ENCODE measurements around the gene TPRN. TPM values are rescaled to one million over a fixed set of nuclear protein-coding genes. Genes with fewer than 3 reads are reported as not detected.

Gene TPRN
- total and polyA plus RNA-seq, 9 donors: 4.6 to 14.6 (median 10.2) TPM

GRCh38 chr9:137205126-137206069 is 4.9 kb upstream of the TPRN start, which contains the start of the genes NDOR1 and TMEM203:
NDOR1 (plus strand) TSS chr9:137205700; CDS start chr9:137205778, 78 bp downstream.
TMEM203 (minus strand) TSS chr9:137205648; CDS start chr9:137205414, 234 bp downstream.
- Histone ChIP-seq H3K9me3 (replicated peaks; ENCODE audit: control insufficient read depth, low read depth, low read length) (no peaks in the 10 kb centered on the region), H3K27me3 (ENCODE audit: control insufficient read depth, insufficient read depth, low read length) (no peaks in the 10 kb centered on the region), H3K4me3 (ENCODE audit: low read length) (peak within 1 kb of the TSS; percentile 94), H3K36me3 (ENCODE audit: control insufficient read depth, insufficient read depth, low read length) (peaks cover 14% of the 10 kb centered on the region), H3K27ac (ENCODE audit: low read length) (peak within 1 kb of the TSS; percentile 29), H3K4me1 (ENCODE audit: control insufficient read depth, insufficient read depth, low read length) (peaks cover 40% of the 10 kb centered on the region)
- WGBS (ENCODE audit: insufficient coverage): under 1% methylated on average over 97 of the region's 98 CpGs
- DNase-seq: peak; percentile 95

- peak overlapping the region; percentile 94 for H3K4me3 ChIP-seq (ENCODE audit: low read length)
- H3K36me3 ChIP-seq (ENCODE audit: control insufficient read depth, insufficient read depth, low read length): peaks cover 11% of the 10 kb centered on the region
- peak overlapping the region; percentile 29 for H3K27ac ChIP-seq (ENCODE audit: low read length)
- no peaks in the 10 kb centered on the region for H3K9me3 ChIP-seq (replicated peaks; ENCODE audit: control insufficient read depth, low read depth, low read length)
- no peaks in the 10 kb centered on the region for H3K27me3 ChIP-seq (ENCODE audit: control insufficient read depth, insufficient read depth, low read length)
- peaks cover 40% of the 10 kb centered on the region for H3K4me1 ChIP-seq (ENCODE audit: control insufficient read depth, insufficient read depth, low read length)
- WGBS (ENCODE audit: insufficient coverage): 18% methylated on average over 21 of the region's 21 CpGs
- DNase-seq: no peak
These were observed 4.2 kb upstream of the TPRN start for GRCh38 chr9:137204731-137205125.

DNA sequence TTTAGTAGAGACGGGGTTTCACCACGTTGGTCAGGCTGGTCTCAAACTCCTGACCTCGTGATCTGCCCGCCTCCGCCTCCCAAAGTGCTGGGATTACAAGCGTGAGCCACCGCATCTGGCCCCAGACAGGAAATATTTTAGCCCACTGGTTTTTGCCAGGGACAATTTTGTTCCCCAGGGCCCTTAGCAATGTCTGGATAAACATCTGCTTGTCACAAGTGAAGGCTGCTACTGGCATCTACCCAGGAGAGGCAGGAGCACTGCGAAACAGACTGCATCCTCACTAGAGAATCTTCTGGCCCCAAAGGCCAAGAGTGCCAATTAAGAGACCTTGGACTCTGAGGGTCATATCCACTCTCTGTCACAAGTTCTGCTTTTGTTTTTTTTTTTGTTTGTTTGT is 2.4 kb upstream of the TPRN start:
- Histone ChIP-seq H3K9me3 (replicated peaks; ENCODE audit: control insufficient read depth, low read depth, low read length) (no peaks in the 10 kb centered on the region), H3K36me3 (ENCODE audit: control insufficient read depth, insufficient read depth, low read length) (peaks cover 5% of the 10 kb centered on the region), H3K27me3 (ENCODE audit: control insufficient read depth, insufficient read depth, low read length) (no peaks in the 10 kb centered on the region), H3K4me1 (ENCODE audit: control insufficient read depth, insufficient read depth, low read length) (peaks cover 57% of the 10 kb centered on the region), H3K27ac (ENCODE audit: low read length) (no peak overlapping the region), H3K4me3 (ENCODE audit: low read length) (no peak overlapping the region)
- 70% methylated on average over 7 of the region's 8 CpGs for WGBS (ENCODE audit: insufficient coverage)
- no peak for DNase-seq

DNA sequence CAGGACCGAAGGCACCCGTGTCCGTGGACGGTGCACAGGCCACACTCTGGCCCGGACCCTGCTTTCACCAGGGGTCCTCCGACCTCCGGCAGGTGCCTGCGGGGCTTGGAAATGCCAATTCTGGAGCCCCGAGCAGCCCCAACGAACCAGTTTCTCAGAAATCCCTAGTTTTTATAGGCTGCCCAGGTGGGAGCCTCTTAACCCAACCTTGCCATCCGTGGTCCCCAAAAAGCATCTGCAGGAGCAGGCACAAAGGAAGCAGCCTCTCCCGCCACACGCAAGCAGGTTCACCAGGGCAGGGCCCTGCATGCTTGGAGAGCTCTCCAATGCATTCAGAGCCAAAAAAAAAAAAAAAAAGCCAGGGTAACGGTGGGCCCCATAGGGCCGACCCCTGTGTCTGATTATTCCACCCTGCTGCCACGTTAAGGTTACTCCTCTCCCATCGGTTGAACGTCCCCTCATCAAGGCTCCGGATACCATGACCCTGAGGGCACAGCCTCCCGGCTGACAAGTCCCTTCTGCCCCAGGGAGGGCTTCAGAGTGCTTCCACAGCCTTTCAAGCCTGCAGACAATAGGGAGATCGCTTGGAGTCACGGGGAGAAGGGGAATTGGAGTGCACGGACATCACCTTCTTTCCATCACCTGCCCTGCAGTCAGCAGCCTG is 796 bp upstream of the TPRN start:
- Histone ChIP-seq H3K9me3 (replicated peaks; ENCODE audit: control insufficient read depth, low read depth, low read length) (no peaks in the 10 kb centered on the region), H3K4me3 (ENCODE audit: low read length) (peak overlapping the region; percentile 74), H3K4me1 (ENCODE audit: control insufficient read depth, insufficient read depth, low read length) (peaks cover 59% of the 10 kb centered on the region), H3K36me3 (ENCODE audit: control insufficient read depth, insufficient read depth, low read length) (peaks cover 3% of the 10 kb centered on the region), H3K27ac (ENCODE audit: low read length) (peak overlapping the region; percentile 49), H3K27me3 (ENCODE audit: control insufficient read depth, insufficient read depth, low read length) (no peaks in the 10 kb centered on the region)
- WGBS (ENCODE audit: insufficient coverage): 18% methylated on average over 22 of the region's 23 CpGs
- DNase-seq: no peak

GRCh38 chr9:137199411-137200121 is 975 bp downstream of the TPRN start:
- H3K36me3 ChIP-seq (ENCODE audit: control insufficient read depth, insufficient read depth, low read length): peaks cover 3% of the 10 kb centered on the region
- 6% methylated on average over 48 of the region's 51 CpGs for WGBS (ENCODE audit: insufficient coverage)
- no peak overlapping the region for H3K27ac ChIP-seq (ENCODE audit: low read length)
- no peaks in the 10 kb centered on the region for H3K27me3 ChIP-seq (ENCODE audit: control insufficient read depth, insufficient read depth, low read length)
- H3K4me3 ChIP-seq (ENCODE audit: low read length): peak overlapping the region; percentile 29
- no peak for DNase-seq
- no peaks in the 10 kb centered on the region for H3K9me3 ChIP-seq (replicated peaks; ENCODE audit: control insufficient read depth, low read depth, low read length)
- H3K4me1 ChIP-seq (ENCODE audit: control insufficient read depth, insufficient read depth, low read length): peaks cover 55% of the 10 kb centered on the region

GRCh38 chr9:137198902-137199283 is 1.6 kb downstream of the TPRN start:
- Histone ChIP-seq H3K36me3 (ENCODE audit: control insufficient read depth, insufficient read depth, low read length) (peaks cover under 1% of the 10 kb centered on the region), H3K27ac (ENCODE audit: low read length) (no peak overlapping the region), H3K4me3 (ENCODE audit: low read length) (no peak overlapping the region), H3K27me3 (ENCODE audit: control insufficient read depth, insufficient read depth, low read length) (no peaks in the 10 kb centered on the region), H3K4me1 (ENCODE audit: control insufficient read depth, insufficient read depth, low read length) (peaks cover 53% of the 10 kb centered on the region), H3K9me3 (replicated peaks; ENCODE audit: control insufficient read depth, low read depth, low read length) (no peaks in the 10 kb centered on the region)
- WGBS (ENCODE audit: insufficient coverage): 71% methylated on average over 10 of the region's 11 CpGs
- DNase-seq: no peak

GRCh38 chr9:137198051-137198901 is 2.3 kb downstream of the TPRN start:
- H3K4me1 ChIP-seq (ENCODE audit: control insufficient read depth, insufficient read depth, low read length): peaks cover 48% of the 10 kb centered on the region
- H3K4me3 ChIP-seq (ENCODE audit: low read length): no peak overlapping the region
- no peaks in the 10 kb centered on the region for H3K27me3 ChIP-seq (ENCODE audit: control insufficient read depth, insufficient read depth, low read length)
- H3K27ac ChIP-seq (ENCODE audit: low read length): no peak overlapping the region
- no peak for DNase-seq
- WGBS (ENCODE audit: insufficient coverage): 75% methylated on average over 15 of the region's 19 CpGs
- H3K9me3 ChIP-seq (replicated peaks; ENCODE audit: control insufficient read depth, low read depth, low read length): no peaks in the 10 kb centered on the region
- H3K36me3 ChIP-seq (ENCODE audit: control insufficient read depth, insufficient read depth, low read length): no peaks in the 10 kb centered on the region

DNA sequence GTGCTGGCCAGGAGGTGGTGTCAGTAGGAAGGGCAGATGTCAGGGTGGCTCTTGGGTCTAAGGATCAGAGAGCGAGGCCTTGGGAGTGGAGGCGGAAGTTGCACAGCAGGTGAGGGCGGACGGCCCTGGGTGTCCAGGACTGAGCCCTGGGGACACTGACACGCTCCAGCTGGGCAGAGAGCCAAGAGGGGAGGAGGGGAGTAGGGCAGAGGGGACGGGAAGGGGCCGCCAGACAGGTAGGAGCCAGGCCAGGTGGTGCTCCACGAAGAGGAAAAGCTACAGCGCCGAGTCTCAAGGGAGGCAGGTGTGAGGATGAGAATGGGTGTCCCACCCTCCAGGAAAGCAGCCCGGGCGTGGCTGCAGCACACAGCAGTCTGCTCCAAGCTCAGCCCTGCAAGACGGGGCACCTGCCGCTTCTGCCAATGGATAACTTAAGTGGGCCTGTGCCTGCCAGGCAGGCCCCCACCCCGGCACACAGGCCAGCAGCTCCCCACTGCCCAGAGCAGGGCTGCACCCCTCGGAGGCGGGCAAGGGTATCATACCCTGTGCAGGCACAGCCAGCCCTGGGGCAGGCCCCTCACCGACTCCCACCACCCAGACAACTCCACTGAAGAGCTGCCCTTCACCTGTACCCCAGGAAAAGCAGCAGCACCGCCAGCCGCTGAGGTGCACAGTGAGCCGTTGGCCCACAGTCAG is 4.9 kb downstream of the TPRN start:
- DNase-seq: no peak
- Histone ChIP-seq H3K36me3 (ENCODE audit: control insufficient read depth, insufficient read depth, low read length) (peaks cover 22% of the 10 kb centered on the region), H3K27me3 (ENCODE audit: control insufficient read depth, insufficient read depth, low read length) (no peaks in the 10 kb centered on the region), H3K27ac (ENCODE audit: low read length) (no peak overlapping the region), H3K9me3 (replicated peaks; ENCODE audit: control insufficient read depth, low read depth, low read length) (no peaks in the 10 kb centered on the region), H3K4me1 (ENCODE audit: control insufficient read depth, insufficient read depth, low read length) (peaks cover 44% of the 10 kb centered on the region), H3K4me3 (ENCODE audit: low read length) (no peak overlapping the region)
- 78% methylated on average over 21 of the region's 21 CpGs for WGBS (ENCODE audit: insufficient coverage)

DNA sequence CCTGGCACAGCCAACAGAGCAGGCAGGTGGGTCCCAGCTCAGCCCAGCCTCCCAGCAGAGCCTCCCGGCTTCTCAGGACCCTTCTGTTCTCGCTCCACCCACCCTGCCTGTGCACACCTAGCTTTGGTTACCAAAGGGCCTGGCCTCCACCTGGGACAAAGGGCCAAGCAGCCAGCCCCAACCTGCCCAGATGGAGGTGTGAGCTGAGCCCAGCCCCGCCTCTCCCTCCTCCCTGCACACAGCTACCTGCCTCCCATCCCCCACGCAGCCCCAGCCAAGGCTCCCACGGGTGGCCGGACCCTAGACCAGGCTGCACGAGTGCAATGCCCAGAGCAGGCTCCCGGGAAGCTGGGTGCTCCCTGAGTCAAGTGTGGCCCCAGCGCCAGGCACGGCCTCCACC is 5.6 kb downstream of the TPRN start:
- H3K36me3 ChIP-seq (ENCODE audit: control insufficient read depth, insufficient read depth, low read length): peaks cover 30% of the 10 kb centered on the region
- H3K4me1 ChIP-seq (ENCODE audit: control insufficient read depth, insufficient read depth, low read length): peaks cover 52% of the 10 kb centered on the region
- no peak overlapping the region for H3K4me3 ChIP-seq (ENCODE audit: low read length)
- no peaks in the 10 kb centered on the region for H3K27me3 ChIP-seq (ENCODE audit: control insufficient read depth, insufficient read depth, low read length)
- DNase-seq: no peak
- H3K9me3 ChIP-seq (replicated peaks; ENCODE audit: control insufficient read depth, low read depth, low read length): no peaks in the 10 kb centered on the region
- no peak overlapping the region for H3K27ac ChIP-seq (ENCODE audit: low read length)
- 77% methylated on average over 6 of the region's 10 CpGs for WGBS (ENCODE audit: insufficient coverage)

Data from muscle of leg (tissue), 11 donors.